ENCODE measurements around the gene TMEM9B. TPM values are rescaled to one million over a fixed set of nuclear protein-coding genes. Genes with fewer than 3 reads are reported as not detected.

TMEM9B gene
- polyA plus RNA-seq, 1 donor from 2014 or later, result 63.1 TPM

DNA sequence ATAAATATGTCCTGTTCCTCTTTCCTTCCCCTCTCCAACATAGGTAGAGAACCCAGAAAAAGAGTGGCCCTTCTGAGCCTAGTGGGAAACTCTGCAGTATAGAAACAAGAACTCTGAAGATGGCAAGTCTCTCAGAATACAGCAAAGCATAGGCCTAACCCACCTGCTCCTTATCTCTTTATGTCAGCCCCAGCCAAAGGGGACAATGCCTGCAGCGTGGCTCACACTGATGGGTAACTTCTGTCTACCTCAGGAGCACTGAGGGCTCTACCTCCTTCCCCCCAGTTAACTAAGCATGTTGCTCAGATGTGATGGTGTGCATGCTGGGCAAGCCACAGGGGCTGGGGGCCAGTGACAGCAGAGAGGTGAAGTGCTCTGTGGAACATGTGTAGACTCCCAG is 44.4 kb upstream of the TMEM9B start:
- H3K9ac ChIP-seq (ENCODE audit: low read length), result no peak overlapping the region
- no peak overlapping the region for H3K4me3 ChIP-seq (ENCODE audit: low read length)
- H3K36me3 ChIP-seq (ENCODE audit: insufficient read depth, low read length), result no peaks in the 10 kb centered on the region
- H3K4me2 ChIP-seq (ENCODE audit: low read length), result no peak overlapping the region
- H3K27ac ChIP-seq (ENCODE audit: low read length), result no peak overlapping the region
- H3F3A ChIP-seq (ENCODE audit: insufficient read depth, low read length, poor library complexity, severe bottlenecking), result no peaks in the 10 kb centered on the region
- H2AFZ ChIP-seq (ENCODE audit: low read depth, low read length), result no peak overlapping the region
- H4K20me1 ChIP-seq (ENCODE audit: insufficient read depth), result no peaks in the 10 kb centered on the region
- H3K79me2 ChIP-seq (replicated peaks; ENCODE audit: insufficient read depth, low read length), result no peaks in the 10 kb centered on the region
- peaks cover 33% of the 10 kb centered on the region for H3K27me3 ChIP-seq (ENCODE audit: insufficient read depth, low read depth, low read length)
- TF ChIP-seq, protein P1, sequence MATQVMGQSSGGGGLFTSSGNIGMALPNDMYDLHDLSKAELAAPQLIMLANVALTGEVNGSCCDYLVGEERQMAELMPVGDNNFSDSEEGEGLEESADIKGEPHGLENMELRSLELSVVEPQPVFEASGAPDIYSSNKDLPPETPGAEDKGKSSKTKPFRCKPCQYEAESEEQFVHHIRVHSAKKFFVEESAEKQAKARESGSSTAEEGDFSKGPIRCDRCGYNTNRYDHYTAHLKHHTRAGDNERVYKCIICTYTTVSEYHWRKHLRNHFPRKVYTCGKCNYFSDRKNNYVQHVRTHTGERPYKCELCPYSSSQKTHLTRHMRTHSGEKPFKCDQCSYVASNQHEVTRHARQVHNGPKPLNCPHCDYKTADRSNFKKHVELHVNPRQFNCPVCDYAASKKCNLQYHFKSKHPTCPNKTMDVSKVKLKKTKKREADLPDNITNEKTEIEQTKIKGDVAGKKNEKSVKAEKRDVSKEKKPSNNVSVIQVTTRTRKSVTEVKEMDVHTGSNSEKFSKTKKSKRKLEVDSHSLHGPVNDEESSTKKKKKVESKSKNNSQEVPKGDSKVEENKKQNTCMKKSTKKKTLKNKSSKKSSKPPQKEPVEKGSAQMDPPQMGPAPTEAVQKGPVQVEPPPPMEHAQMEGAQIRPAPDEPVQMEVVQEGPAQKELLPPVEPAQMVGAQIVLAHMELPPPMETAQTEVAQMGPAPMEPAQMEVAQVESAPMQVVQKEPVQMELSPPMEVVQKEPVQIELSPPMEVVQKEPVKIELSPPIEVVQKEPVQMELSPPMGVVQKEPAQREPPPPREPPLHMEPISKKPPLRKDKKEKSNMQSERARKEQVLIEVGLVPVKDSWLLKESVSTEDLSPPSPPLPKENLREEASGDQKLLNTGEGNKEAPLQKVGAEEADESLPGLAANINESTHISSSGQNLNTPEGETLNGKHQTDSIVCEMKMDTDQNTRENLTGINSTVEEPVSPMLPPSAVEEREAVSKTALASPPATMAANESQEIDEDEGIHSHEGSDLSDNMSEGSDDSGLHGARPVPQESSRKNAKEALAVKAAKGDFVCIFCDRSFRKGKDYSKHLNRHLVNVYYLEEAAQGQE (IDR thresholded peaks at IDR 0.05; ENCODE audit: borderline replicate concordance), result no peak
- TF ChIP-seq MXI1 (conservative IDR thresholded peaks at IDR 0.05; ENCODE audit: poor library complexity, severe bottlenecking), result no peak
- no peak for TF ChIP-seq POLR2AphosphoS5 (IDR thresholded peaks at IDR 0.05)
- no peak for TF ChIP-seq SMC3 (conservative IDR thresholded peaks at IDR 0.05; ENCODE audit: poor library complexity)
- no peak for TF ChIP-seq EP300 (conservative IDR thresholded peaks at IDR 0.05; ENCODE audit: poor library complexity, severe bottlenecking)
- no peak for TF ChIP-seq EZH2 (IDR thresholded peaks at IDR 0.05; ENCODE audit: borderline replicate concordance, insufficient read depth, low read length, poor library complexity, severe bottlenecking)
- no peak for TF ChIP-seq RAD21 (conservative IDR thresholded peaks at IDR 0.05)
- TF ChIP-seq, protein P2, sequence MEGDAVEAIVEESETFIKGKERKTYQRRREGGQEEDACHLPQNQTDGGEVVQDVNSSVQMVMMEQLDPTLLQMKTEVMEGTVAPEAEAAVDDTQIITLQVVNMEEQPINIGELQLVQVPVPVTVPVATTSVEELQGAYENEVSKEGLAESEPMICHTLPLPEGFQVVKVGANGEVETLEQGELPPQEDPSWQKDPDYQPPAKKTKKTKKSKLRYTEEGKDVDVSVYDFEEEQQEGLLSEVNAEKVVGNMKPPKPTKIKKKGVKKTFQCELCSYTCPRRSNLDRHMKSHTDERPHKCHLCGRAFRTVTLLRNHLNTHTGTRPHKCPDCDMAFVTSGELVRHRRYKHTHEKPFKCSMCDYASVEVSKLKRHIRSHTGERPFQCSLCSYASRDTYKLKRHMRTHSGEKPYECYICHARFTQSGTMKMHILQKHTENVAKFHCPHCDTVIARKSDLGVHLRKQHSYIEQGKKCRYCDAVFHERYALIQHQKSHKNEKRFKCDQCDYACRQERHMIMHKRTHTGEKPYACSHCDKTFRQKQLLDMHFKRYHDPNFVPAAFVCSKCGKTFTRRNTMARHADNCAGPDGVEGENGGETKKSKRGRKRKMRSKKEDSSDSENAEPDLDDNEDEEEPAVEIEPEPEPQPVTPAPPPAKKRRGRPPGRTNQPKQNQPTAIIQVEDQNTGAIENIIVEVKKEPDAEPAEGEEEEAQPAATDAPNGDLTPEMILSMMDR (IDR thresholded peaks at IDR 0.05; ENCODE audit: poor library complexity, severe bottlenecking), result no peak
- TF ChIP-seq TAF1 (IDR thresholded peaks at IDR 0.05; ENCODE audit: low read depth), result no peak
- H3K9me2 ChIP-seq (ENCODE audit: insufficient read depth, low read length), result no peaks in the 10 kb centered on the region
- no peaks in the 10 kb centered on the region for H3K9me3 ChIP-seq (ENCODE audit: low read length)

DNA sequence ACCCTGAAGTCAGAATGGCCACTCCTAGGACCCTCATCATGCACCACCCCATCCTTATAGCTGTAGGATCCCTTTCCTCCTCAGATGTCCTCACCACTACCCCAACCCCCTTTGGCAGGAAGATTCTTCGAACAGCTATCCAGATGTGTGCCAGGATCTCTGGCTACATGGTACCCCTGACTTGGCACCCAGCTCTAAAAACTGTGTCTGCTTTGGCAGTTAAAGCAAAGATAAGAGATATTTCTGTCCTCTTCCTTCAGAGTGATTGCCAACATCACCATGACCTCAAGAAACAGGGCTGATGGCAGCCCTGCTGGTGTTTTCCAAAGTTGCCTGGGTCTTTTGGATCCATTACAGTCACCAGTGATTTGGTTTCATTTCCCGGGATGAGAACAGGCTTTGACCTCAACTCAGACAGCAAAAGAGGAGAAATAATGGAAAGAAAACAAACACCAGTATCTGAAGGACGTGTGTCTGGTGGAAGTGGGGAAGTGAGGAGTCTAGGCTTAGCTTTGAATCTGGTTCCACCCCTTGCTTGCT is 43.8 kb upstream of the TMEM9B start:
- peaks cover 38% of the 10 kb centered on the region for H3K27me3 ChIP-seq (ENCODE audit: insufficient read depth, low read depth, low read length)
- H3K9me3 ChIP-seq (ENCODE audit: low read length), result no peaks in the 10 kb centered on the region
- no peak overlapping the region for H3K4me2 ChIP-seq (ENCODE audit: low read length)
- no peak overlapping the region for H3K4me3 ChIP-seq (ENCODE audit: low read length)
- H3K36me3 ChIP-seq (ENCODE audit: insufficient read depth, low read length), result no peaks in the 10 kb centered on the region
- TF ChIP-seq RAD21 (conservative IDR thresholded peaks at IDR 0.05) (no peak), MXI1 (conservative IDR thresholded peaks at IDR 0.05; ENCODE audit: poor library complexity, severe bottlenecking) (no peak), POLR2AphosphoS5 (IDR thresholded peaks at IDR 0.05) (no peak), EZH2 (IDR thresholded peaks at IDR 0.05; ENCODE audit: borderline replicate concordance, insufficient read depth, low read length, poor library complexity, severe bottlenecking) (no peak), TAF1 (IDR thresholded peaks at IDR 0.05; ENCODE audit: low read depth) (no peak), EP300 (conservative IDR thresholded peaks at IDR 0.05; ENCODE audit: poor library complexity, severe bottlenecking) (no peak), SMC3 (conservative IDR thresholded peaks at IDR 0.05; ENCODE audit: poor library complexity) (no peak)
- TF ChIP-seq, protein P2 (IDR thresholded peaks at IDR 0.05; ENCODE audit: poor library complexity, severe bottlenecking), result no peak
- TF ChIP-seq, protein P1 (IDR thresholded peaks at IDR 0.05; ENCODE audit: borderline replicate concordance), result no peak
- H3K9me2 ChIP-seq (ENCODE audit: insufficient read depth, low read length), result no peaks in the 10 kb centered on the region
- H3F3A ChIP-seq (ENCODE audit: insufficient read depth, low read length, poor library complexity, severe bottlenecking), result no peaks in the 10 kb centered on the region
- H4K20me1 ChIP-seq (ENCODE audit: insufficient read depth), result no peaks in the 10 kb centered on the region
- no peaks in the 10 kb centered on the region for H3K79me2 ChIP-seq (replicated peaks; ENCODE audit: insufficient read depth, low read length)
- H2AFZ ChIP-seq (ENCODE audit: low read depth, low read length), result no peak overlapping the region
- no peak overlapping the region for H3K27ac ChIP-seq (ENCODE audit: low read length)
- H3K9ac ChIP-seq (ENCODE audit: low read length), result no peak overlapping the region
